ENCODE measurements around the gene DPM2.

The DPM2 gene

GRCh38 chr9:127916720-127917581 is 20.7 kb downstream of the DPM2 start, which contains the start of gene ST6GALNAC4:
TSS of gene ST6GALNAC4 (minus strand) at chr9:127917041. CDS start at chr9:127916419, 622 bp downstream.
- DNase-seq, result peak; percentile 89 to 97 (median 96)

GRCh38 chr9:127915801-127916719 is 21.6 kb downstream of the DPM2 start:
- no peak for DNase-seq

DNA sequence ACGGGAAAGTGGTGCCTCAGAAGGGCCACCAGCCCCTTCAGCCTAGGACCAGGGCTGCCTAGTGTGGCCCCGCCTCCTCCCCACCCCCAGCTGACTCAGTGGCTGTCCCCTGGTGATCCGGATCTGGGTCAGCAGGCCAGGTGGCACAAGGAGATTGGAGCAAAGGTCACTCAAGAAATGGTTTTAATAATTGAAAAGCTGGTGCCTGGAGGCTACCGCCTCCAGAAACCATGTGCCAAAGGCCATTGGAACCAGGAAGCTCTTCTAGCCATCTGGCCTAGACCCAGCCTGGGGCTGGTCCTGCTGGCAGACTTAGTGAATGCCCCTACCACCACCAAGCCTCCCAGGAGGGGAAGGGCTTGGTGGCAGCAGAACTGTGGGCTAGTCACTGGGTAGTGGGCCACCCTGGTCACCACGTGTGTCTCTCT is 22.3 kb downstream of the DPM2 start:
- DNase-seq, result no peak

DNA sequence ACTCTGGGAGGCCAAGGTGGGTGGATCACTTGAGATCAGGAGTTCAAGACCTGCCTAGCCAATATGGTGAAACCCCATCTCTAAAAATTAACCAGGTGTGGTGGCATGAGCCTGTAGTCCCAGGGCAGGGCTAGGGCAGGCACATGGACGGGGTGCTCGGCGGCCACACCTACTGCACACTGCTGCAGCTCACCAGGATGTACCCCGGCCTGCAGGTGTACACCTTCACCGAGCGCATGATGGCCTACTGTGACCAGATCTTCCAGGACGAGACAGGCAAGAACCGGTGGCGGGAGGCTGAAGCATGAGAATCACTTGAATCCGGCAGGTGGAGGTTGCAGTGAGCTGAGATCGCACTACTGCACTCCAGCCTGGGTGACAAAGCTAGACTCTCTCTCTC is 24.0 kb downstream of the DPM2 start:
- no peak for DNase-seq

- DNase-seq, result no peak
These were observed 24.8 kb downstream of the DPM2 start for GRCh38 chr9:127912882-127913281.

GRCh38 chr9:127912296-127912695 is 25.4 kb downstream of the DPM2 start:
- no peak for DNase-seq

- DNase-seq, result no peak
These were observed 26.9 kb downstream of the DPM2 start for GRCh38 chr9:127910613-127911205.

DNA sequence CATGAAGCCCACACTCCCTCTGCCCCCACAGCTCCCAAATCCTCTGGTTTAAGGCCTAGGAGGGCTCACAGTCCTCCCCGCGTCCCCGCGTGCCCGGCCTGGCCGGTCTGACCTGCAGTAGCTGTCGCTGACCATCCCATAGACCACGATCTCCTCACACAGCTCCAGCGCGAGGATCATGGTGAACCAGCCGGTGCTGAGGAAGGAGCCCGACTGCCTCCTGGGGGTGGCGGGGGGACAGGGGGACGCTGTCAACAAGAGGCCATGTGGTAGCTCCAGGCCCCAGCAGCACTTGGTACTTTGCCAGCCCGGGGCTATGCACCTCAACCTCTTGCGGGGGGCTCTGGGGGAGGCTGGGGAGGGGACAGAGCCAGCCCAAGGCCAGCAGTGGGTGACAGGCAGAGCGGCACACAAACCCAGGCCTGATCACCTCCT is 27.8 kb downstream of the DPM2 start:
- no peak for DNase-seq

DNA sequence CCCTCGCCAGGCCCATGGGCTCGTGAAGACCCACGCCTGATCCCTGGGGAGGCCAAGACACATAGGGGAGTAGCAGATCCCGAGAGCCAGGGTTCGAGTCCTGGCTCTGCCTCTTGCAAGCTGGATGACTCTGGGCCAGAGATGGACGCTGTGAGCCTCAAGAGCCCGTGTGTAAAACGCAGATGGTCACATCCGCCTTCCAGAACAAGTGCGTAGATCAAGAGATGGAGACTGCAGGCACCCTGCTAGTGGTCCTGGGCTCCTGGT is 29.1 kb downstream of the DPM2 start:
- no peak for DNase-seq

DNA sequence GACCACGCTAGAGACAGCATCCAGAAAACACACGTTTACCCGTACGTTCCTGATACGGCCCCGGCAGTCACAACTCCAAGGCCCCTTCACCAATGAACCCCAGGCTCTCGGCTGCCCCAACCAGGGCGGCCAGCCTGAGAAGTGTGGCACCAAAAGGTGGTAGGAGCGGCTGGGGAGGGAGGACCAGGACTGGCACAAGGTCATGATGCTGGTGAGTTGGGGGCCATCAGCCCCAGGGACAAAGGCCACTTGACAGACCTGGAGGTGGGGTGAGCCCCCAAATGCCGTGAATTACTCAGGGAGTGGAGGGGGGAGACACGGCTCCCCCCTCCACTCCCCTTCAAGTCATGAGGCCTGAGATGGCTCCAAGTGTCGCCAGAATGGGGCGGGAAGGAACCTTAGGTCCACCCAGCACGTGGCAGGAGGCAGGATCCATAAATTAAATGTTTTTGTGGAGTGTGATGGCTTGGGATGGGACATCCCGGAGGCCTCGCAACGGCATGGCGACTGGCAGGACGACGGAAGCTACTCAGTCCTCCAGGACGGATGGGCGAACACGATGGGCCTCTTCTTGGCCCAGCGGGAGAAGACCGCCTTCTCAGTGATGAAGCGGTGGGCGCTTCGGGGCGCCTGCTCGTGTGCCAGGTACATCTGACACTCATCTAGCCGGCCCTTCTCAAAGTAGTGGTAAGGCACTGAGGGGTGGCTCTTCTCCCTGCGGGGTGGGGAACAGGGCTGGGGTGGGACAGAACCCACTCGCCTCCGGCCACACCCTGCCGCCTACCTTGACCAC is 29.6 kb downstream of the DPM2 start:
- DNase-seq, result no peak

- DNase-seq, result peak in 2 of 4 experiments; percentile 51 to 56
These were observed 31.9 kb downstream of the DPM2 start for GRCh38 chr9:127905788-127906191.

DNA sequence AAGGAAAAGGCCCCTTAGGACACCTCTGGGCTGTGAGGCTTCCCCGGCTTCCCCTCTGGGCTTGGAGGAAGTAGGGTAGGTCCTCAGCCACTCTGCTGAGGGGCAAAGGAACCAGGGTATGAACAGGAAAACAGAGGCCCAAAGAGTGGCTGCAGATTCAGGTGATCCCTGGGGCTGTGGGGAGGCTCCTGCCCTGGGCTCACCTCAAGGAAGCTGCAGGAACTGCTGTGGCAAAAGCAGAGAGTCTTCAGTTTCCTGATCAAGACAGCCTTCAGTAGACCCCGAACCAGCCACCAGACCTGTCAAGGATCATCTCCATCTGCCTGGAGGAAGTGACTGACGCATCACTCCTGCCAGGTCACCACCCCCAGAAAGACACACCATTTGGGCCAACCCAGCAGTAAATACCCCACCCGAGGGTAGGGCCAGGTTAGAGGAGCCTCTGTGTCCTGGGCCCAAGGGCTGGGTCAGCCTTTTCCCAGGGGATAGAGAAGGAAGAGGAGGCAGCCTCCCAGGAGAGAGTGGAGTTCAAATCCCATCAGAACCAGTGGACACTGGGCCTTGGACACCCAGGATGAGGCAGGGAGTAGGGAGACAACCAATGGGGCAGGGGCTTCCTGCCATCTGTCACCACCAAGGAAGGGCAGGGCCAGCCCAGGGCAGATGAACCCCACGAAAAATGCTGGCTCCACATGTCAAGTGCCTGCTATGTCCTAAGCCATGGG is 32.5 kb downstream of the DPM2 start:
- peak in 2 of 4 experiments; percentile 31 to 32 for DNase-seq

- DNase-seq, result no peak
These were observed 33.1 kb downstream of the DPM2 start for GRCh38 chr9:127904561-127905003.

DNA sequence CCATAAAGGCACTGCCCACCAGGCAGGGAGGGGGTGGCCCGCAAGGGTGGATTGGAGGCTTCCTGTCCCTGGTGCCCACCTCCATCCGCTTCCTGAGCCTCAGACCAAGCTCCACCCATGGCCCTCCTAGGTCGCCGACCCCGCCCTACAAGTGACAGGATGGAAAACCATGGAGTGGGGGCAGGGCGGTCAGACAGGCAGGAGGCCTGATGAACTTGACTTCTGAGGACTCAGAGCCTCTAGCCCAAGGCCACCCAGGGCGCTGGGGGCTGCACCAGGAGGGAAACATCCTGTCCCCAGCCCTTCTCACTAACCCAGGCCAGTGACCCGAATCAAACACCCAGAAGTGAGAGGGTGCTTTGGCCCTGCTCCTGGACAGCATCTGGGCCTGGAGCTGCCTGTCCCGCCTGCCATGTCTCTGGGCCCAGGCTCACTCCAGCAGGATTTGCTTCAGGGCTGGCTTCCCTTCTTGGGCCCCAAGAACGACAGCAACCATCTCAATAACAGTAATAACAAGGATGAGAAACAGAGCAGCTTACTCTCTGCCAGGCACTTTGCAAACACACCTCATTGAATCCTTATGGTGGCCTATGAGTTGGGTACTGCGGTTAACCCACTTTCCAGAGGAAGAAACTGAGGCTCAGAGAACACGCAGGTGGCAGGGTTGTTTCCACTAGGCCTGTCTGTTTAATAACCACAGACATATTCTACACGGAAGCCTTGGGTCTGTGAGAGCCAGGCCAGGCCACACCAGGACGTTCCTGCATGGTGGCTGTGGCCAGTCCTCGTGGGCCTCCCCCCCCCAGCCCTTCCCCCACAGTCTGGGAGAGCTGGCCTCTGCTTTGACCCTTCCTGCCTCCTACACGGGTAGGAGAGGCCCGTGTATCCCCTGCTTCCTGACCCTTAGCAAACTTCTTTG is 33.8 kb downstream of the DPM2 start:
- DNase-seq, result peak in 2 of 4 experiments; percentile 33 to 50

DNA sequence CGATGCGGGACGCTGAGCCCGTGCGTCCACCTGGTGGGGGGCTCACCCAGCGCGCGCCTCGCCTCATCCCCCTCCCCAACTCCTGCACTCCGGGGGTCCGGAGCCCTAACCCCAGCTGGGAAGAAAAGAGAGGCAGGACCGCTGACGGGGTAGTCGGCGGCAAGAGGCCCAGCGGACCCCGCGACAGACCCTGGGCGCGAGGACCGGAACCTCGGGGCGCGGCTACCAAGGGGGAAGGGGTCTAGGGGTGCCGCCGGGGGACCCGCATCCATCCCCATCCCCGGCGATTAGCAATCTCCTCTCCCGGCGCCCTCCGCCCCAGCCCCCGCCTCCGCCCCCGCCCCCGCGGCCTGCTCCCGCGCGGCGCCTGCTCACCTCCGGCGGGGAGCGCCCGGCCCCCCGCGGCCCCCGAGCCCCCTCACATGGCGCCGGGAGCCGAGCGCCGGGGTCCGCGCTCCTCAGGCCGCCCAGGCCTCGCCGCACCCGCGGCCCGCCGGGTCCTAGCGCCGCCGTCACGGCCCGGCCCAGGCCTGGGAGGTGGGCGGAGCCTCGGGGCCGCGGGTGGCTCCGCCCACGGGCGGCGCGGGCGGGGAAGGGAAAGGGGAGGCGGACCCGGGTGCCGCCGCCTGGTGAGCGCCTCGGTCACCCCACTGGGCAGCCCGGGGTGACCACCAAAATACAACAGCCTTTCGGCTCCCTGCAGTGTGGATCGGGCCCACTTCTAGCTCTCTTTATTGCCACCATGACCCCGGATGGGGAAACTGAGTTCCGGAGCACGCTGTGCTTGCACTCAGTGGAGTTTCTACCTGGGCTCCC is 38.3 kb downstream of the DPM2 start, which contains the start of gene ST6GALNAC6:
Gene ST6GALNAC6, minus strand, starts transcription at position 476 of the 816 bp plus-strand sequence. CDS start 1,622 bp downstream, outside the sequence.
- peak in 2 of 4 experiments; percentile 40 to 65 for DNase-seq

GRCh38 chr9:127898433-127899127 is 39.1 kb downstream of the DPM2 start:
- DNase-seq, result no peak

DNA sequence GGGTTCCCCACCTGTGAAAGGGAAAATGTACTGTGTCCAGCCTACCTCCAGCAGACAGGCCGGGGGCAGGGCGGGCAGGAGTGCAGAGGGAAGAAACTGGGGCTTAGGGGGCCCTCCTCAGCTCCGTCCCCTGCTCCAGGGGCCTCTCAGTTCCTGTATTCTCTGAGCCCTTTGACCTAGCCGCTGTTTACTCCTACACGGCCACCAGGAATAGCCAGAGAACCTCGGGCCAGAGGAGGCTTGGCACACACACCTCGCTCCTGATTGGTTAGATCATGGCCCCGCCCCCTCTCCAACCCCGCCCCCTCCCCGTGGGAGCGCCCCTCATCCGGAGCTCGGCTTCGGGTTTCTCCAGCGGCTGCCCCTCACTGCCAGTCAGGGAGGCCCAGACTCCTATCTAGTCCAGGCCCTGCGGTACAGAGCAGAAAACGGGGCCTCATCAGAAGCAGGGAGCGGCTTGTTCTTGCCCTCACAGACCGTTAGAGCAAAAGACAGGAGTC is 40.4 kb downstream of the DPM2 start:
- DNase-seq, result peak in 1 of 4 experiments; percentile 17

GRCh38 chr9:127896395-127897192 is 41.1 kb downstream of the DPM2 start:
- no peak for DNase-seq

Measured in activated naive CD4-positive, alpha-beta T cell (primary cell).